Panc1 (cell line): ENCODE results near the gene CNN2. TPM values are rescaled to one million over a fixed set of nuclear protein-coding genes. Genes with fewer than 3 reads are reported as not detected.
A peak's percentile ranks its signal among the peaks of the same experiment; 100 is the strongest.

Experiments
- ATAC-seq: fragments of 200-7000 bp; cut with Tn5 transposase; 2 replicates; pipeline ENCODE4 v1.9.1; 2020; ENCODE audit warnings: mild to moderate bottlenecking, moderate library complexity
- BruUV-seq: library from RNA; stranded (reverse); fragments of 400-500 nt; replicated peaks from 2 replicates; lab custom pipeline; 2021; lab: Mats Ljungman, UMichigan
- CTCF ChIA-PET: fragments of 300-600 bp; sonication (Branson Sonifier 250); formaldehyde crosslinking; loops from one replicate; lab custom pipeline; 2022; ENCODE audit warnings: antibody characterized with exemption; lab: Charles Lee
- POLR2A ChIA-PET: fragments of 300-600 bp; sonication (Branson Sonifier 250); formaldehyde crosslinking; loops from one replicate; lab custom pipeline; 2022; ENCODE audit warnings: antibody characterized with exemption; lab: Charles Lee
- DNase-seq: peaks from one replicate; pipeline ENCODE4 v3.0.0-alpha.2; 2010; ENCODE audit warnings: low read depth, low spot score
- H3K27ac ChIP-seq: 2 replicates; pipeline ENCODE4 v1.5.1; 2011; ENCODE audit warnings: mild to moderate bottlenecking, low read length, inconsistent platforms
- H3K27me3 ChIP-seq: fragments of 200-500 bp; sonication (Bioruptor generic); 2 replicates; pipeline ENCODE4 v1.6.0; 2014; ENCODE audit warnings: low read length, inconsistent platforms; ENCODE audit not compliant: control insufficient read depth, insufficient read depth
- H3K36me3 ChIP-seq: fragments of 200-500 bp; sonication (Bioruptor generic); 2 replicates; pipeline ENCODE4 v1.5.1; 2014; ENCODE audit warnings: inconsistent platforms, mild to moderate bottlenecking, low read length, moderate library complexity; ENCODE audit not compliant: control insufficient read depth, insufficient read depth
- H3K4me1 ChIP-seq: 2 replicates; pipeline ENCODE4 v1.5.1; 2011; ENCODE audit warnings: inconsistent platforms, mild to moderate bottlenecking, low read length, moderate library complexity; ENCODE audit not compliant: control insufficient read depth, insufficient read depth
- H3K4me3 ChIP-seq, 2 experiments: 2 replicates each; pipeline ENCODE4 v1.5.1; 2011 to 2012; ENCODE audit warnings: low read depth in 2 of 2, low read length in 2 of 2, mild to moderate bottlenecking in 2 of 2, inconsistent platforms in 1 of 2, moderate library complexity in 1 of 2
- H3K9me3 ChIP-seq: fragments of 200-500 bp; sonication (Bioruptor generic); 2 replicates; pipeline ENCODE4 v1.5.1; 2014; ENCODE audit warnings: low read depth, mild to moderate bottlenecking, inconsistent platforms, low read length, moderate library complexity; ENCODE audit not compliant: control insufficient read depth, insufficient read depth
- CTCF ChIP-seq: fragments of 450-650 bp; IDR thresholded peaks from 2 replicates; pipeline ENCODE4 v1.5.1; 2017; ENCODE audit warnings: mild to moderate bottlenecking
- POLR2AphosphoS5 ChIP-seq: IDR thresholded peaks from 2 replicates; pipeline ENCODE4 v1.6.1; 2012; ENCODE audit warnings: mild to moderate bottlenecking, low read depth, low read length, moderate library complexity
- REST ChIP-seq, 2 experiments: IDR thresholded peaks; 2 replicates each; pipeline ENCODE4 v1.6.1; 2011 to 2012; ENCODE audit warnings: low read depth in 2 of 2, control low read depth in 1 of 2, low read length in 1 of 2, mild to moderate bottlenecking in 1 of 2, moderate library complexity in 1 of 2; ENCODE audit not compliant: insufficient read depth in 1 of 2
- SIN3A ChIP-seq: IDR thresholded peaks from 2 replicates; pipeline ENCODE4 v1.6.1; 2012; ENCODE audit warnings: low read depth, mild to moderate bottlenecking, low read length, moderate library complexity, borderline replicate concordance; ENCODE audit not compliant: insufficient read depth
- TCF7L2 ChIP-seq: IDR thresholded peaks from 2 replicates; pipeline ENCODE4 v1.6.1; 2011; ENCODE audit warnings: mild to moderate bottlenecking, low read depth, low read length, inconsistent platforms
- in situ Hi-C: cut with HindIII; loops from 2 replicates; pipeline ENCODE4 v1.10.0; 2016; ENCODE audit warnings: low sequenced_read_pairs, low pct_unique_long_range_greater_than_20kb
- intact Hi-C: fragments of 100-400 bp; cut with micrococcal nuclease; formaldehyde crosslinking; loops from one replicate; pipeline ENCODE4 v1.10.0; 2022; ENCODE audit not compliant: unreplicated experiment
- total RNA-seq: library from RNA; stranded (reverse); gene quantifications from one replicate; pipeline ENCODE4 v1.2.1, GENCODE V29; 2021; ENCODE audit not compliant: unreplicated experiment

Gene CNN2
- total RNA-seq, 1 experiment from 2014 or later: 203 TPM

- Histone ChIP-seq H3K27me3 (no peaks in the 10 kb centered on the region), H3K4me3 (no peak overlapping the region), H3K36me3 (no peaks in the 10 kb centered on the region), H3K27ac (peak overlapping the region; percentile 54; the same call in 1 of the 2 replicates), H3K4me1 (peaks cover 8% of the 10 kb centered on the region), H3K9me3 (no peaks in the 10 kb centered on the region)
- no peak for TF ChIP-seq REST (IDR thresholded peaks at IDR 0.05; ENCODE audit: insufficient read depth in 1 of 2, low read depth in 2 of 2, low read length in 1 of 2)
- ChIA-PET POLR2A (interaction anchor here (0.7 kb wide), 1 partner anchor 10 kb away, joined by 5 read pairs; no protein-coding TSS in a partner anchor), CTCF (no interaction called here)
- intact Hi-C loops: no loop called here
- no TSS peak for BruUV-seq
- DNase-seq: no peak
- no peak for ATAC-seq
- in situ Hi-C loops: no loop called here
Observed at GRCh38 chr19:1076046-1076386, 49.6 kb downstream of the CNN2 start.

GRCh38 chr19:1076951-1077350, 50.5 kb downstream of the CNN2 start:
- ChIA-PET POLR2A (interaction anchor here (0.7 kb wide), 1 partner anchor 11 kb away, joined by 5 read pairs; no protein-coding TSS in a partner anchor), CTCF (interaction anchor here (0.6 kb wide), 1 partner anchor 35 kb away, joined by 7 read pairs; no protein-coding TSS in a partner anchor)
- Histone ChIP-seq H3K4me1 (peaks cover 8% of the 10 kb centered on the region), H3K27ac (no peak overlapping the region), H3K27me3 (no peaks in the 10 kb centered on the region), H3K4me3 (no peak overlapping the region), H3K36me3 (no peaks in the 10 kb centered on the region), H3K9me3 (no peaks in the 10 kb centered on the region)
- ATAC-seq: no peak
- TF ChIP-seq TCF7L2: peak; percentile 44; the same call in 1 of the 2 replicates
- TF ChIP-seq POLR2AphosphoS5: no peak
- BruUV-seq: no TSS peak
- intact Hi-C loops (no loop called here), in situ Hi-C loops (no loop called here)
- no peak for DNase-seq

- DNase-seq (no peak), ATAC-seq (no peak)
- ChIA-PET CTCF (no interaction called here), POLR2A (interaction anchor here (0.6 kb wide), 1 partner anchor 89 kb away, joined by 8 read pairs; no protein-coding TSS in a partner anchor)
- no peak for TF ChIP-seq SIN3A
- no peak for TF ChIP-seq TCF7L2
- no peak for TF ChIP-seq REST (IDR thresholded peaks at IDR 0.05; ENCODE audit: insufficient read depth in 1 of 2, low read depth in 2 of 2, low read length in 1 of 2)
- no peak for TF ChIP-seq CTCF
- TF ChIP-seq POLR2AphosphoS5: no peak
- intact Hi-C loops (no loop called here), in situ Hi-C loops (no loop called here)
- H3K4me3 ChIP-seq: no peak overlapping the region
- H3K4me1 ChIP-seq: peaks cover 4% of the 10 kb centered on the region
- no peaks in the 10 kb centered on the region for H3K9me3 ChIP-seq
- H3K27ac ChIP-seq: no peak overlapping the region
- no peaks in the 10 kb centered on the region for H3K36me3 ChIP-seq
- BruUV-seq: no TSS peak
- no peaks in the 10 kb centered on the region for H3K27me3 ChIP-seq
Observed at GRCh38 chr19:1079566-1080111, 53.2 kb downstream of the CNN2 start.
